OCI-LY1 (cell line): Measurements from ENCODE around the gene MYO16.
A peak's percentile ranks its signal among the peaks of the same experiment; 100 is the strongest.

ENCODE experiments used
- H2AFZ ChIP-seq: fragments of 200-600 bp; sonication (generic), shearing (Covaris generic); 2 replicates; pipeline ENCODE4 v1.6.0; 2014; ENCODE audit warnings: antibody characterized with exemption, mild to moderate bottlenecking, low read length
- H3F3A ChIP-seq: fragments of 200-600 bp; sonication (generic), shearing (Covaris generic); 2 replicates; pipeline ENCODE4 v1.6.0; 2014; ENCODE audit warnings: mild to moderate bottlenecking, antibody characterized with exemption, low read length, moderate library complexity; ENCODE audit not compliant: insufficient read depth
- H3K27ac ChIP-seq: fragments of 200-600 bp; sonication (generic); 2 replicates; pipeline ENCODE4 v1.5.1; 2014; ENCODE audit warnings: low read length, mixed run types, mild to moderate bottlenecking, low read depth; ENCODE audit not compliant: poor library complexity, severe bottlenecking
- H3K27me3 ChIP-seq: fragments of 200-600 bp; sonication (generic); 2 replicates; pipeline ENCODE4 v1.6.0; 2014; ENCODE audit warnings: antibody characterized with exemption, mild to moderate bottlenecking, low read length, moderate library complexity; ENCODE audit not compliant: insufficient read depth
- H3K36me3 ChIP-seq: fragments of 200-600 bp; sonication (generic); 2 replicates; pipeline ENCODE4 v1.6.1; 2014; ENCODE audit warnings: mild to moderate bottlenecking, antibody characterized with exemption, low read length, moderate library complexity, mixed read lengths; ENCODE audit not compliant: insufficient read depth
- H3K4me1 ChIP-seq: fragments of 200-600 bp; sonication (generic); 2 replicates; pipeline ENCODE4 v1.5.1; 2014; ENCODE audit warnings: mild to moderate bottlenecking, low read length, moderate library complexity; ENCODE audit not compliant: insufficient read depth, severe bottlenecking
- H3K4me2 ChIP-seq: fragments of 200-600 bp; sonication (generic), shearing (Covaris generic); 2 replicates; pipeline ENCODE4 v1.6.1; 2014; ENCODE audit warnings: low read length
- H3K4me3 ChIP-seq: fragments of 200-600 bp; sonication (generic); 2 replicates; pipeline ENCODE4 v1.5.1; 2014; ENCODE audit warnings: low read length, low read depth, mild to moderate bottlenecking, mixed read lengths; ENCODE audit not compliant: poor library complexity, severe bottlenecking
- H3K79me2 ChIP-seq: fragments of 200-600 bp; shearing (Covaris generic); 2 replicates; pipeline ENCODE4 v1.6.1; 2016; ENCODE audit warnings: mixed run types, low read length, mixed read lengths; ENCODE audit not compliant: insufficient read depth
- H3K9ac ChIP-seq: fragments of 200-600 bp; sonication (generic), shearing (Covaris generic); 2 replicates; pipeline ENCODE4 v1.6.1; 2014; ENCODE audit warnings: mild to moderate bottlenecking, low read length, mixed read lengths
- H3K9me2 ChIP-seq: fragments of 200-600 bp; sonication (generic), shearing (Covaris generic); 2 replicates; pipeline ENCODE4 v1.6.1; 2014; ENCODE audit warnings: low read depth, mild to moderate bottlenecking, low read length, mixed read lengths
- H3K9me3 ChIP-seq: fragments of 200-600 bp; shearing (Covaris generic); 2 replicates; pipeline ENCODE4 v1.6.1; 2014; ENCODE audit warnings: low read length, mixed read lengths
- H4K20me1 ChIP-seq: fragments of 200-600 bp; sonication (generic), shearing (Covaris generic); 2 replicates; pipeline ENCODE4 v1.6.0; 2016; ENCODE audit warnings: mild to moderate bottlenecking, low read length; ENCODE audit not compliant: insufficient read depth
- EZH2 ChIP-seq: fragments of 200-600 bp; sonication (generic), shearing (Covaris generic); IDR thresholded peaks from 2 replicates; pipeline ENCODE4 v1.8.0; 2017; ENCODE audit warnings: borderline replicate concordance, mixed run types, mild to moderate bottlenecking, antibody characterized with exemption, low read length, moderate library complexity, mixed read lengths
- TF ChIP-seq, protein P1 (sequence below): fragments of 200-600 bp; sonication (generic), shearing (Covaris generic); IDR thresholded peaks from 2 replicates; pipeline ENCODE4 v1.5.1; 2017; ENCODE audit warnings: mild to moderate bottlenecking, antibody characterized with exemption, low read length, moderate library complexity, mixed read lengths

The MYO16 gene

DNA sequence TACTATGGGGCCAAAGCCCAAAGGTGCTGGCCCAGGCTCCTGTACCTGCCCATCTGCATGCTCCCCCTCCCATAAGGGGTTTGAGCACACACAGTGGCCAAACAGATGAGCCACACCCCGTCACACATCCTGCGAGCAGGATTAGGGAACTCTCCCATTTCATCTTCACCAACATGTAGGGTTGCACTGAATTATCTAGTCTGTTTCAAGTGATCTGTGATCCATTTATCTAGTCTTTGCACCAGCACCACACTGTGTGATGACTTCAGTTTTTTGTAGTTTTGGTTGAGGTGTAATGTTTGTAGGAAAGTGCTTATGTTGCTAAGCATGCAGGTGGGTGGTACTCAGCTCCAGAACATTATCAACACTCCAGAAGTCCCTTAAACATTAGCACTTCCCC is 249.3 kb downstream of the MYO16 start:
- Histone ChIP-seq H3F3A (no peaks in the 10 kb centered on the region), H4K20me1 (no peaks in the 10 kb centered on the region), H3K4me3 (no peak overlapping the region), H3K79me2 (no peaks in the 10 kb centered on the region), H3K9me2 (no peaks in the 10 kb centered on the region), H3K27ac (no peak overlapping the region), H3K4me2 (no peak overlapping the region), H3K27me3 (no peaks in the 10 kb centered on the region), H3K9ac (no peak overlapping the region), H2AFZ (no peak overlapping the region), H3K36me3 (no peaks in the 10 kb centered on the region), H3K9me3 (no peaks in the 10 kb centered on the region), H3K4me1 (no peaks in the 10 kb centered on the region)
- no peak for TF ChIP-seq EZH2
- TF ChIP-seq, protein P1, sequence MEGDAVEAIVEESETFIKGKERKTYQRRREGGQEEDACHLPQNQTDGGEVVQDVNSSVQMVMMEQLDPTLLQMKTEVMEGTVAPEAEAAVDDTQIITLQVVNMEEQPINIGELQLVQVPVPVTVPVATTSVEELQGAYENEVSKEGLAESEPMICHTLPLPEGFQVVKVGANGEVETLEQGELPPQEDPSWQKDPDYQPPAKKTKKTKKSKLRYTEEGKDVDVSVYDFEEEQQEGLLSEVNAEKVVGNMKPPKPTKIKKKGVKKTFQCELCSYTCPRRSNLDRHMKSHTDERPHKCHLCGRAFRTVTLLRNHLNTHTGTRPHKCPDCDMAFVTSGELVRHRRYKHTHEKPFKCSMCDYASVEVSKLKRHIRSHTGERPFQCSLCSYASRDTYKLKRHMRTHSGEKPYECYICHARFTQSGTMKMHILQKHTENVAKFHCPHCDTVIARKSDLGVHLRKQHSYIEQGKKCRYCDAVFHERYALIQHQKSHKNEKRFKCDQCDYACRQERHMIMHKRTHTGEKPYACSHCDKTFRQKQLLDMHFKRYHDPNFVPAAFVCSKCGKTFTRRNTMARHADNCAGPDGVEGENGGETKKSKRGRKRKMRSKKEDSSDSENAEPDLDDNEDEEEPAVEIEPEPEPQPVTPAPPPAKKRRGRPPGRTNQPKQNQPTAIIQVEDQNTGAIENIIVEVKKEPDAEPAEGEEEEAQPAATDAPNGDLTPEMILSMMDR: no peak

DNA sequence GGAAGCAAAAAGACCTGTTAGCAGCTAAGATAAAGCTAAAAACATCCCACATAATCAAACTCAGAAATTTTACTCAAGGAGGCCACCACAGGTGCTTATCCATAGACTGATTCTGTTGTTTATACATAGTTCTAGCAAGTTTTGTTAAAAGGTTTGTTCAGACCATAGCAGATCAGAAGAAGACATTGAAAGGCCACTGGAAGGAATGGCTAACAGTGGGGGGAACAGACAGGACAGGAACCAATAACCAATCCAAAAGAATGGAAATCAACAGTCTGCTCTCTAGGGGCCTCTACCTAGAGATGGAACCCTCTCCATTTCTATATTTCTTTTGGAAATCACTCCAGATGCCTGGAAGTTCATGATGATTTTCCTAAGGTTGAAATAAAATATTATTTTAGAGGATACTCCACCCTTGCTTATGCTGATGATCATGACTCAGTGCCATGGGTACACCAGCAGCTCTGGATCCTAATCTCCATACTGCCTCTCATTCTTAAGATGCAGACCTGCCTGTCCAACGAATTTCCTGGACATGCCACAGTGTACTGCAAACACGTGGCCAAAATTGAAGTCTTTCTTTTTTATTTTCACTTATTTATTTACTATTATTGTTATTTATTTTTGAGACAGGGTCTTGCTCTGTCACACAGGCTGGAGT is 260.0 kb downstream of the MYO16 start:
- TF ChIP-seq EZH2: no peak
- TF ChIP-seq, protein P1: no peak
- Histone ChIP-seq H4K20me1 (no peaks in the 10 kb centered on the region), H3K36me3 (no peaks in the 10 kb centered on the region), H3K4me3 (no peak overlapping the region), H2AFZ (no peak overlapping the region), H3K4me2 (no peak overlapping the region), H3K4me1 (no peaks in the 10 kb centered on the region), H3K9me3 (no peaks in the 10 kb centered on the region), H3K27ac (no peak overlapping the region), H3K79me2 (no peaks in the 10 kb centered on the region), H3K9ac (no peak overlapping the region), H3K9me2 (no peaks in the 10 kb centered on the region), H3F3A (no peaks in the 10 kb centered on the region), H3K27me3 (no peaks in the 10 kb centered on the region)

DNA sequence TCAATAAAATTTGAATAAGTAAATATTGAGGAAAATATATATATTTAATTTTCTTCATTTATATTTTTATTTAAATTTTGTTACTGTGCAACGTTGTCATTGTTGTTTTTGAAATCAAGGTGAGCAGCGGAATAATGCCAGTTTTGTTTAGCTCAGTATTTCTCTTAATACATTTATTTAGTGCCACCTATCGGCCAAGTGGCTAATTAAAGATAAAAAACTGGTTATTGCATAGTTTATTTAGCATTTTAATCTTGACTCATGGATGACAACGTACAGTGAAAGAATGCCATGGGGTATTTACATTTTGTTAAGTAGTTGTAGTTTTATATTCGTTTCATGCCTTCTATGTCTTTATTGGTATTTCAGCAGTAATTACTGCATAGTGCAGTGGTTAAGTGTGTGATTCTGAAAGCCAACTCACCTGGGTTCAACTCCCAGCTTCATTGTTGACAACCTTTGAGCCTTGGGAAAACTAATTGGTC is 265.9 kb downstream of the MYO16 start:
- Histone ChIP-seq H3F3A (no peaks in the 10 kb centered on the region), H2AFZ (no peak overlapping the region), H3K9me2 (no peaks in the 10 kb centered on the region), H3K27ac (no peak overlapping the region), H3K4me2 (no peak overlapping the region), H3K4me1 (no peaks in the 10 kb centered on the region), H3K9ac (no peak overlapping the region), H3K79me2 (no peaks in the 10 kb centered on the region), H3K4me3 (no peak overlapping the region), H4K20me1 (no peaks in the 10 kb centered on the region), H3K36me3 (no peaks in the 10 kb centered on the region), H3K27me3 (no peaks in the 10 kb centered on the region), H3K9me3 (no peaks in the 10 kb centered on the region)
- TF ChIP-seq, protein P1: peak; percentile 60
- no peak for TF ChIP-seq EZH2
